ENCODE data around the gene MYOD1.

The MYOD1 gene

GRCh38 chr11:17769218-17769617, 49.8 kb downstream of the MYOD1 start:
- DNase-seq (ENCODE audit: low read depth in 2 of 2, low spot score in 1 of 2), result no peak

GRCh38 chr11:17770048-17770652, 50.8 kb downstream of the MYOD1 start:
- no peak for DNase-seq (ENCODE audit: low read depth in 2 of 2, low spot score in 1 of 2)

GRCh38 chr11:17770917-17771316, 51.5 kb downstream of the MYOD1 start:
- no peak for DNase-seq (ENCODE audit: low read depth in 2 of 2, low spot score in 1 of 2)

- no peak for DNase-seq (ENCODE audit: low read depth in 2 of 2, low spot score in 1 of 2)
These were observed 52.0 kb downstream of the MYOD1 start for GRCh38 chr11:17771415-17771814.

Data from stimulated activated CD8-positive, alpha-beta memory T cell treated with anti-CD3 and anti-CD28 coated beads, Interleukin-4, amount 100 ng/mL, for 4 hours (primary cell).